CD4-positive, alpha-beta T cell treated with Interleukin-15 for 1 hour (primary cell): ENCODE data around the gene FOXP3.

Experiments used
- DNase-seq: peaks from one replicate; pipeline ENCODE4 v3.0.0-alpha.2; 2020

Gene FOXP3

GRCh38 chrX:49249071-49249470 is 15.4 kb downstream of the FOXP3 start:
- DNase-seq = no peak

DNA sequence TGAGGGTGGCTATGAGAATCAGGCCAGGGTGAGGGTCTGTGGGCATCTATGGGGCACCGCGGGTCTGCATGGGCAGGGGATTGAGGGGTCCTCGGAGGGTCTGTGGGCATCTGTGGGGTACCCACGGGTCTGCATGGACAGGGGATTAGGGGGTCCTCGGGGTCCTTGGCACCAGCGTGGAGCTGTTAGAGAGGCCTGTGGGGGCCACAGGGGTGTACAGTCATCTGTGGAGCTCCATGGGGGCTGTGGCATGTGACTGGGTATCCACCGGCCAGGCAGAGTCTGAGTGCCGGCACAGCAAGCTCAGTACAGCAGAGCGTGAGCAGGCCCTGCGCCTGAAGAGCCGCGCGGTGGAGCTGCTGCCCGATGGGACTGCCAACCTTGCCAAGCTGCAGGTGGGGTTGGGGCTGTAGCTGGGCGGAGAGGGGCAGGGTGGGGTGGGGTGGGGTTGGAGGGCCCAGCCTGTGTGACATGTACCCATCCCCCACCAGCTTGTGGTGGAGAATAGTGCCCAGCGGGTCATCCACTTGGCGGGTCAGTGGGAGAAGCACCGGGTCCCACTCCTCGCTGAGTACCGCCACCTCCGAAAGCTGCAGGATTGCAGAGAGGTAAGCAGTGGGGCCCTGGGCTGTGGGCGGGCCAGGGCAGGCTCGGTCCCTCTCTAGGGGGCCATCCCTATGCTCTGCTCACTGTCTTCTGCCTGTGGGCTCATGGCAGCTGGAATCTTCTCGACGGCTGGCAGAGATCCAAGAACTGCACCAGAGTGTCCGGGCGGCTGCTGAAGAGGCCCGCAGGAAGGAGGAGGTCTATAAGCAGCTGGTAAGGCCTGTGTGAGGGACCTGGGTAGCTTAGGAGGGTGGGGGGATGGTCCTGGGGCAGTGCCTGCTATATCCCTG is 16.3 kb downstream of the FOXP3 start:
- no peak for DNase-seq

DNA sequence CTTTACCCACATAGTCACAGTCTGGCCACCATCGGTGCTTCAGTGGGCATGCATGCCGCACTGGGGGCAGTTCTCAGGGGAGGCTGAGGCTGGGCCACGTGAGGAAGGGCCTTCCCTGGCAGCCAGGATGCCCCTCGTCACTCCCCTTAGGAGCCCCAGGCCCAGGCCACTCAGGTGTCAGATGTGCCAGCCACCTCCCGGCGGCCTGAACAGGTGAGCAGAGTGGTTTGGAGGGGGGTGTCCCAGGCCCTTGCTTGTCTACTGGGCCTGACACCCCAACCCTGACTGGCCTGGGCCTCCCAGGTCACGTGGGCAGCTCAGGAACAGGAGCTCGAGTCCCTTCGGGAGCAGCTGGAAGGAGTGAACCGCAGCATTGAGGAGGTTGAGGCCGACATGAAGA is 17.2 kb downstream of the FOXP3 start:
- DNase-seq = no peak

DNA sequence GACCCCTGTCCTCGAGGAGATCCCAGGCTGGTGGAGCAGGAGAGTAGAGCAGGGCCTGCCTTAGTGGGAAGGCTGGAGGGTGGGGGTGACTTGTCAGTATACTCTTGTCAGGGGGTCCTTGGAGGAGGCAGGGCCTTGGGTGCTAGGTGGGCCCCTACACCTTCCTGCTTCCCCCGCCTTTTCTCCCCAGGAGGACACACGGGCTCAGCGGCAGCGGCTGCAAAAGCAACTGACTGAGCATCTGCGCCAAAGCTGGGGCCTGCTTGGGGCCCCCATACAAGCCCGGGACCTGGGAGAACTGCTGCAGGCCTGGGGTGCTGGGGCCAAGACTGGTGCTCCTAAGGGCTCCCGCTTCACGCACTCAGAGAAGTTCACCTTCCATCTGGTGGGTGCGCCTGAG is 18.0 kb downstream of the FOXP3 start:
- no peak for DNase-seq

GRCh38 chrX:49244207-49244606 is 20.3 kb downstream of the FOXP3 start:
- no peak for DNase-seq

- no peak for DNase-seq
These were observed 21.3 kb downstream of the FOXP3 start for GRCh38 chrX:49243166-49243565.

GRCh38 chrX:49242545-49243066 is 21.9 kb downstream of the FOXP3 start:
- DNase-seq = no peak

GRCh38 chrX:49238735-49239134 is 25.8 kb downstream of the FOXP3 start:
- DNase-seq = no peak

- peak; percentile 30 for DNase-seq
These were observed 27.4 kb downstream of the FOXP3 start for GRCh38 chrX:49237060-49237459.

GRCh38 chrX:49233887-49234555 is 30.5 kb downstream of the FOXP3 start:
- DNase-seq = no peak

- no peak for DNase-seq
These were observed 31.3 kb downstream of the FOXP3 start, which contains the start of gene CACNA1F for GRCh38 chrX:49233176-49233575. TSS of gene CACNA1F (minus strand) at chrX:49233340. CDS start at chrX:49233309, 31 bp downstream.

- no peak for DNase-seq
These were observed 32.0 kb downstream of the FOXP3 start for GRCh38 chrX:49232525-49232924.

DNA sequence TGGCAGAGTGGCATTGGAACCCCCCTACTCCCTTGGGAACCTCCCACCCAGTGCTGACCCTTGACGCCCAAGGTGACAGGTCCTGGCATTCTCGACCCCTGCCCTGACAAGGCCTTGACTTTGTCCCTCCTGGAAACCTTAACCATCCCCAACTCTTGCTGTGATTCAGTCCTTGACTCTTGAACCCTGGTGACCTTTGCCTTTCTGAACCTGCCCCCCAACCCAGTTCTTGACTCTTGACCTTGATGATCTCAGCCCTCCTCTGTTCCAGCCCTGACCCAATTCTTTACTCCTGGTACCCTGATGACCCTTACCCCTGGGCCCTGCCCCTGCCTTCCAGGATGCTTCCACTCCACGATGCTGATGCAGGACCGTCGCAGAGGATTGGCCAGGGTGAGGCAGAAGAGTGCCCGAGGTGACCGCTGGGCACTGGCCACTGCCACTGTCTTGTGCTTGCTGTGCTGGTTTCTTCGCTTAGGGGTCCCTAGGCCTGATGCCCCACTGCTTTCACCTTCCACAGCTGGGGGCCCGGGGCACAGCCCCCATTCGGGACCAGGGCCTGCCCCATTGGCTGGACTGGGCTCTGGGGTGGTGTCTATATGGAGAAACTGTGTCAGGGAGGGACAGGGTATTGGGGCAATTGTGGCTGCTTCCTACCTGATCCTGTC is 33.0 kb downstream of the FOXP3 start:
- no peak for DNase-seq

GRCh38 chrX:49230500-49231232 is 33.8 kb downstream of the FOXP3 start:
- peak; percentile 67 for DNase-seq

- DNase-seq = no peak
These were observed 36.3 kb downstream of the FOXP3 start for GRCh38 chrX:49228185-49228584.

- DNase-seq = no peak
These were observed 36.8 kb downstream of the FOXP3 start for GRCh38 chrX:49227726-49228125.

DNA sequence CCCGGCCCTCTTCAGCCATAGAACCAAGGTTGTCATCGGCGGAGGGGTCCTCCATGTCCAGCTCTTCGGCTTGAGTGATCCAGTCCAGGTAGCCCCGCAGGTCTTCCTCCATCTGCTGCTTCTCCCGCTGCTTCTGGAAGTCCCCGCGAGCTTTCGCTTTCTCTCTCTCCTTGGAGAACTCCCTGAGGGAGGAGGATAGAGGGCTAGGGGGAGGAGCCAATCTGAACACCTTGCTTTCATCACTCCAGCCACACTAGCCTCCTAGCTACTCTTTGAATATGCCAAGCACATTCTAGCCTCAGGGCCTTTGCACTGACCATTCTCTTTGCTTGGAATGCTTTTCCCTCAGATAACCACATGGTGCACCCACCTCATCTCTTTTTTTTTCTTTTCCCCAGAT is 37.6 kb downstream of the FOXP3 start:
- no peak for DNase-seq

GRCh38 chrX:49225858-49226257 is 38.7 kb downstream of the FOXP3 start:
- no peak for DNase-seq

GRCh38 chrX:49221868-49222267 is 42.6 kb downstream of the FOXP3 start:
- no peak for DNase-seq

DNA sequence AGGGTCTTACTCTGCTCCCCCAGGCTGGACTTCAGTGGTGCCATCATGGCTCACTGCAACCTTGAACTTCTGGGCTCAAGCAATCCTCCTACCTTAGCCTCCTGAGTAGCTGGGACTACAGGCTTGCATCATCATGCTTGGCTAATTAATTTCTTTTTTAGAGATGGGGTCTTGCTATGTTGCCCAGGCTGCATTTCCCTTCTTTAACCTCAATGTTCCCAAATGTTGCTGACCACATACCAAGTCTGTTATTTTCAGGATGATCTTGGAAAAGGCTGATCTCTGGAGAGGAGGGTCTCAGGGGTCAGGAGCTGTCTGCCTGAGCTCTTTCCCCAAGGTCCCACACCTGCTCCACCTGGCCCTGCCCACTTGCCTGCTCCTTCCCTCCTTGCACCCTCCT is 44.4 kb downstream of the FOXP3 start:
- no peak for DNase-seq

DNA sequence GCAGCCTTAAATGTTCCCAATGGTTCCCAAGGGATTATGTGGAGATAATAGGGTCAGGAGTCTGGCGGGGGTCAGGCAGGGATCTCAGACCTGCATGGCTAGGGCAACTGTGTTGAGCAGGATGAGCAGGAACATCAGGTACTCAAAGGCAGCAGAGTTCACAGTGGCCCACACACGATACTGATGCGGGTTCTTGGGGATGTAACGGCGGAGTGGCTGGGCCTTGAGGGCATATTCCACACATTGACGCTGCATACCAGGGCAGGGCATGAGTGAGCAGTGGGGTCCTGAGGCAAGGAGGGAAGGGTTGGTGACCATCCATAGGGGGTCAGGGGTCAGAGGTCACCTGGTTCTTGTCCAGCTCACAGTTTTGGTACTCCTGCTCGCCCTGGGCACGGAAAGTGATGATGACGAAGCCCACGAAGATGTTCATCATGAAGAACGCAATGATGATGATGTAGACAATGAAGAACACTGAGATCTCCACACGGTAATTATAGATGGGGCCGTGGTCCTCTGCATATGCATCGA is 49.4 kb downstream of the FOXP3 start:
- DNase-seq = no peak

GRCh38 chrX:49214416-49214815 is 50.1 kb downstream of the FOXP3 start:
- DNase-seq = no peak
